GM19455 (cell line): Measurements from ENCODE around the gene SCD5.

ENCODE experiments used
- ATAC-seq: cut with Tn5 transposase; IDR thresholded peaks from one replicate; pipeline ENCODE4 v1.9.1; 2021; ENCODE audit not compliant: unreplicated experiment

Gene SCD5

GRCh38 chr4:82643994-82644733 is 154.4 kb downstream of the SCD5 start:
- no peak for ATAC-seq

GRCh38 chr4:82642331-82642730 is 156.3 kb downstream of the SCD5 start:
- ATAC-seq, result no peak

GRCh38 chr4:82640540-82640939 is 158.1 kb downstream of the SCD5 start:
- no peak for ATAC-seq

GRCh38 chr4:82639971-82640370 is 158.6 kb downstream of the SCD5 start:
- ATAC-seq, result no peak

- no peak for ATAC-seq
Measured at GRCh38 chr4:82638479-82638878, 160.1 kb downstream of the SCD5 start.

- ATAC-seq, result no peak
Measured at GRCh38 chr4:82630079-82630478, 168.5 kb downstream of the SCD5 start.

- no peak for ATAC-seq
Measured at GRCh38 chr4:82629238-82630000, 169.2 kb downstream of the SCD5 start.

- ATAC-seq, result no peak
Measured at GRCh38 chr4:82626251-82626868, 172.2 kb downstream of the SCD5 start.

GRCh38 chr4:82624819-82625218 is 173.8 kb downstream of the SCD5 start:
- no peak for ATAC-seq

GRCh38 chr4:82623121-82623683 is 175.4 kb downstream of the SCD5 start:
- no peak for ATAC-seq

- ATAC-seq, result no peak
Measured at GRCh38 chr4:82621251-82621650, 177.3 kb downstream of the SCD5 start.

- no peak for ATAC-seq
Measured at GRCh38 chr4:82620126-82620735, 178.4 kb downstream of the SCD5 start.

GRCh38 chr4:82618103-82618720 is 180.4 kb downstream of the SCD5 start:
- ATAC-seq, result no peak

- ATAC-seq, result no peak
Measured at GRCh38 chr4:82614838-82615449, 183.7 kb downstream of the SCD5 start.

GRCh38 chr4:82613121-82613520 is 185.5 kb downstream of the SCD5 start:
- no peak for ATAC-seq

- no peak for ATAC-seq
Measured at GRCh38 chr4:82611982-82612381, 186.6 kb downstream of the SCD5 start.

- ATAC-seq, result no peak
Measured at GRCh38 chr4:82611527-82611926, 187.1 kb downstream of the SCD5 start.

- ATAC-seq, result no peak
Measured at GRCh38 chr4:82610041-82610440, 188.6 kb downstream of the SCD5 start.

GRCh38 chr4:82606622-82607021 is 192.0 kb downstream of the SCD5 start:
- ATAC-seq, result no peak

- no peak for ATAC-seq
Measured at GRCh38 chr4:82604522-82604921, 194.1 kb downstream of the SCD5 start.
